ENCODE results near the gene WNK1. TPM values are rescaled to one million over a fixed set of nuclear protein-coding genes. Genes with fewer than 3 reads are reported as not detected.
A peak's percentile ranks its signal among the peaks of the same experiment; 100 is the strongest.

The WNK1 gene
- total RNA-seq, 1 donor from 2014 or later = 215 TPM

DNA sequence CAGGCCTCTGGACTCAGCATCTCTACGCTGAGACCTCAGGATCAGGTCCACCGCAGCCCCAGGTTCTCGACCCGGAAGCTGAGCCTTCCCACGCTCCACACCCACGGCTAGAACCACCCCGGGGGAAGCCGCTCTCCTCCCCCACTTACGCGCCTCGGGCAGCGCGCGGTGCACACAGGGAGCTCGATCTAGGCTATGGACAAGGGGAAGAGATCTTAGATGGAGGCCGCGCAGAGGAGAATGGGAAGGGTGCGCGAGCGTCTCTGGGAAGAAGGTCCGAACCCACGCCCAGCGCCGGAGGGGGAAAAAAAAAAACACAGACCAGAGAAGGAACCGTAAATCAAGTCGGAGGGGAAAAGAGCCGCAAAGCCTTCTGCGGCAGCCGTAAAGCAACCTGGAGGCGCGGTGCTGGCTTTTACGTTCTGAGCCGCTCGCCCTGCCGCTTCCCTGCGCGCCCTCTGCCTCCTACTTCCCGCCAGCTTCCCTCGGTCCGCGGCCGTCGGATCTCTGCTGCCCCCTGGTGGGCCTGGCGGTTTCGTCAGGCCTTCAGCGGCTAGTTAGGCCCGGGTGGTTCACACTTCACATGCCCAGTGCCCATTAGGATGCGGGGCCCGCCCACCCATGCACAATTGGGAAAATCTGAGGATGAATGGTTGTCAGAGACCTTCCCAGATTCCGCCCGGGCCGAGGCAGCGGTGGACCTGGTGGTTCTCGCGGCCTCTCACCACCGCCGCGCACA lies 197.2 kb downstream of the WNK1 start, which contains the start of gene RAD52:
Gene RAD52, minus strand, starts transcription at position 242 of the 739 bp plus-strand sequence. CDS start 16,636 bp downstream, outside the sequence.
- intact Hi-C loops (cut with DNase I) = loop anchor here (5.0 kb wide), 1 partner anchor 382 kb away; no protein-coding TSS in a partner anchor
- Histone ChIP-seq H3K9me3 (no peaks in the 10 kb centered on the region), H3K4me3 (peak within 1 kb of the TSS; percentile 82), H3K27ac (peak within 1 kb of the TSS; percentile 89), H3K36me3 (no peaks in the 10 kb centered on the region), H3K4me1 (peaks cover 10% of the 10 kb centered on the region), H3K27me3 (no peaks in the 10 kb centered on the region)
- ATAC-seq (peak; percentile 97), DNase-seq (peak; percentile 98)
- TF ChIP-seq, protein P1, sequence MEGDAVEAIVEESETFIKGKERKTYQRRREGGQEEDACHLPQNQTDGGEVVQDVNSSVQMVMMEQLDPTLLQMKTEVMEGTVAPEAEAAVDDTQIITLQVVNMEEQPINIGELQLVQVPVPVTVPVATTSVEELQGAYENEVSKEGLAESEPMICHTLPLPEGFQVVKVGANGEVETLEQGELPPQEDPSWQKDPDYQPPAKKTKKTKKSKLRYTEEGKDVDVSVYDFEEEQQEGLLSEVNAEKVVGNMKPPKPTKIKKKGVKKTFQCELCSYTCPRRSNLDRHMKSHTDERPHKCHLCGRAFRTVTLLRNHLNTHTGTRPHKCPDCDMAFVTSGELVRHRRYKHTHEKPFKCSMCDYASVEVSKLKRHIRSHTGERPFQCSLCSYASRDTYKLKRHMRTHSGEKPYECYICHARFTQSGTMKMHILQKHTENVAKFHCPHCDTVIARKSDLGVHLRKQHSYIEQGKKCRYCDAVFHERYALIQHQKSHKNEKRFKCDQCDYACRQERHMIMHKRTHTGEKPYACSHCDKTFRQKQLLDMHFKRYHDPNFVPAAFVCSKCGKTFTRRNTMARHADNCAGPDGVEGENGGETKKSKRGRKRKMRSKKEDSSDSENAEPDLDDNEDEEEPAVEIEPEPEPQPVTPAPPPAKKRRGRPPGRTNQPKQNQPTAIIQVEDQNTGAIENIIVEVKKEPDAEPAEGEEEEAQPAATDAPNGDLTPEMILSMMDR (IDR thresholded peaks at IDR 0.05) = peak; percentile 97

DNA sequence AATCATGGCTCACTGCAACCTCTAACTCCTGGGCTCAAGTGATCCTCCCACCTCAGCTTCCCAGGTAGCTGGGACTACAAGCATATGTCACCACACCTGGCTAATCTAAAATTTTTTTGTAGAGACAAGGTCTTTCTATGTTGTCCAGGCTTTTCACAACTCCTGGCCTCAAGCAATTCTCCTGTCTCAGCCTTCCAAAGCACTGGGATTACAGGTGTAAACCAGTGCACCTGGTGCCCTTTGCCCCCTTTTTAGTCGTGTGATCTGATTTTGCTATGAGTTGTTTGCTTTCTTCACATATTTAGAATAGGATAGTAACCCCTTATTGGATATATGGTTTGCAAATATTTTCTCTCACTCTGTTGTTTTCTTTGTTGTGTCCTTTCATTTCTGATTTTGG lies 198.8 kb downstream of the WNK1 start:
- TF ChIP-seq, protein P1 (IDR thresholded peaks at IDR 0.05) = no peak
- no peak overlapping the region for H3K4me3 ChIP-seq
- H3K27me3 ChIP-seq = no peaks in the 10 kb centered on the region
- H3K9me3 ChIP-seq = no peaks in the 10 kb centered on the region
- intact Hi-C loops (cut with DNase I) = loop anchor here (5.0 kb wide), 1 partner anchor 384 kb away; no protein-coding TSS in a partner anchor
- H3K27ac ChIP-seq = no peak overlapping the region
- no peak for ATAC-seq
- DNase-seq = no peak
- H3K36me3 ChIP-seq = no peaks in the 10 kb centered on the region
- H3K4me1 ChIP-seq = peaks cover 10% of the 10 kb centered on the region

DNA sequence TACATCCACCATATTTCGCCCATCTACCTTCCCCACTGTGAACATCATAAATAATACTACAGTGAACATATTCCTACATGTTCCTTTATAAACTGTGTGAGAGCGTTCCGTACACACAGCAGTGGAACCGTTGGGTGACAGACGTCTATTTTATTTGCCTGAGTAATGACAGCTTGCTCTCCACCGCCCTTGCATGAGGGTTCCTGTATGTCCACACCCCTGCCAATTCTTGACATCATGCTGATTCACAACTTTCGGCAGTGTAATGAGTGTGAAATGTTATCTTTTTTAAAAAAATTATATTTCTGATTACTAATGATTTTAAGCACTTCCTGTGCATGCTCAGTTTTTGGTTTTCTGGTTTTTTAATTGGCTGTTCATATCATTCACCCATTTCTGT lies 201.4 kb downstream of the WNK1 start:
- Histone ChIP-seq H3K4me1 (no peaks in the 10 kb centered on the region), H3K27ac (no peak overlapping the region), H3K27me3 (no peaks in the 10 kb centered on the region), H3K9me3 (no peaks in the 10 kb centered on the region), H3K4me3 (no peak overlapping the region), H3K36me3 (no peaks in the 10 kb centered on the region)
- intact Hi-C loops (cut with DNase I) = loop anchor here (5.0 kb wide), 1 partner anchor 386 kb away; no protein-coding TSS in a partner anchor
- TF ChIP-seq, protein P1 (IDR thresholded peaks at IDR 0.05) = no peak
- DNase-seq = no peak
- ATAC-seq = no peak

DNA sequence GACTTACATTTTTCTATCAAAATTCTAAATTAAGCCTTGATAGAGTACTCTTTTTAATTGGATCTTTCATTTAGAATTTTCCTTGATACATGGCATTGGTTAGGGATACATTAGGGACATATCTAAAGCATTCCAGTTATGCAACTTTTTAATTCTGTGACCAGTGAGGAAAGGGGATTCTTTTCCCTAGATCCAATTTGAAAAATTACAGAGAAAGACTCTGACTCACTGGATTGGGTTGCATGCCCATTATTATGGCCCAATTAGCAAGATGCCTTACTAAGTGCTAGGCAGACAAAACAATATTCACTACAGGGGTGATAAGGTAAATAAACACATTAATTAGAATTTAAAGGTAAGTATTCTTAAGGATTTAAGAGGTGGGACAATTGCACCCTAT lies 202.4 kb downstream of the WNK1 start:
- Histone ChIP-seq H3K9me3 (no peaks in the 10 kb centered on the region), H3K27ac (no peak overlapping the region), H3K4me1 (no peaks in the 10 kb centered on the region), H3K36me3 (no peaks in the 10 kb centered on the region), H3K4me3 (no peak overlapping the region), H3K27me3 (no peaks in the 10 kb centered on the region)
- intact Hi-C loops (cut with DNase I) = loop anchor here (5.0 kb wide), 1 partner anchor 387 kb away; no protein-coding TSS in a partner anchor
- ATAC-seq (no peak), DNase-seq (no peak)
- TF ChIP-seq, protein P1 (IDR thresholded peaks at IDR 0.05) = no peak

DNA sequence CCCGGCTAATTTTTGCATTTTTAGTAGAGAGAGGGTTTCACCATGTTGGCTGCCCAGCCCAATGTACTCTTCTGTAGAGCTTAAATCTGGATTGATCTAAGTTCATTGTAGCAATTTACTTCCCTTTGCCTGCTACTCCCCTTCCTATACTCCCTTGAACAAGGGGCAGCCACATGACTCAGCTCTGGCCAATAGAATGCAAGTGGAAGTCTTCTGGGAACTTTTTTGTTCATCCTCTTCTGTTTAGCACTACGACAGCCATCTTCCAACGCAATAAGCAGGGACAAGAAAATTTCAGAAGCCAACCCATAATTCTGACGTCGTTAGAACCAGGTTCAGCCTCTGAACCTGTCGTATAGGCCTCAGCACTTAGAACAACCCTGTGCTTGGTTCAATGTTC lies 203.6 kb downstream of the WNK1 start:
- no peaks in the 10 kb centered on the region for H3K4me1 ChIP-seq
- no peaks in the 10 kb centered on the region for H3K9me3 ChIP-seq
- intact Hi-C loops (cut with DNase I) = no loop called here
- H3K27me3 ChIP-seq = no peaks in the 10 kb centered on the region
- ATAC-seq = no peak
- TF ChIP-seq, protein P1 (IDR thresholded peaks at IDR 0.05) = no peak
- DNase-seq = no peak
- no peak overlapping the region for H3K4me3 ChIP-seq
- H3K27ac ChIP-seq = no peak overlapping the region
- H3K36me3 ChIP-seq = no peaks in the 10 kb centered on the region

Measured in upper lobe of right lung (tissue), 1 donor.